DND-41 (cell line): ENCODE measurements around the gene BCR.

Experiments used
- ATAC-seq: fragments of 200-7000 bp; cut with Tn5 transposase; 3 replicates; pipeline ENCODE4 v1.9.1; 2021; ENCODE audit warnings: low read depth; ENCODE audit not compliant: insufficient read depth
- DNase-seq: peaks from one replicate; pipeline ENCODE4 v3.0.0-alpha.2; 2020
- H2AFZ ChIP-seq: 2 replicates; pipeline ENCODE4 v1.6.0; 2012; ENCODE audit warnings: low read depth, low read length
- H3K27ac ChIP-seq: 2 replicates; pipeline ENCODE4 v1.5.1; 2012; ENCODE audit warnings: low read length, inconsistent platforms
- H3K27me3 ChIP-seq: fragments of 200-600 bp; sonication (generic); 2 replicates; pipeline ENCODE4 v1.6.0; 2012; ENCODE audit warnings: low read length, mild to moderate bottlenecking, inconsistent platforms; ENCODE audit not compliant: insufficient read depth, poor library complexity
- H3K36me3 ChIP-seq: 2 replicates; pipeline ENCODE4 v1.5.1; 2012; ENCODE audit warnings: low read length, inconsistent platforms; ENCODE audit not compliant: insufficient read depth
- H3K4me1 ChIP-seq: 2 replicates; pipeline ENCODE4 v1.5.1; 2012; ENCODE audit warnings: mild to moderate bottlenecking, low read length; ENCODE audit not compliant: insufficient read depth
- H3K4me2 ChIP-seq: 2 replicates; pipeline ENCODE4 v1.6.0; 2012; ENCODE audit warnings: mild to moderate bottlenecking, moderate library complexity, low read length, inconsistent platforms; ENCODE audit not compliant: insufficient read depth
- H3K4me3 ChIP-seq, 2 experiments: fragments of 200-600 bp in 1 of 2; shearing (Covaris generic) in 1 of 2; 2 replicates each; pipeline ENCODE4 v1.5.1; 2012 to 2016; ENCODE audit warnings: inconsistent platforms in 2 of 2, low read length in 2 of 2, mild to moderate bottlenecking in 2 of 2, low read depth in 1 of 2, moderate library complexity in 1 of 2
- H3K79me2 ChIP-seq: 2 replicates; pipeline ENCODE4 v1.6.0; 2012; ENCODE audit warnings: low read length, inconsistent platforms; ENCODE audit not compliant: insufficient read depth
- H3K9ac ChIP-seq: 2 replicates; pipeline ENCODE4 v1.6.0; 2012; ENCODE audit warnings: low read depth, mild to moderate bottlenecking, inconsistent platforms, low read length, moderate library complexity
- H3K9me3 ChIP-seq: 2 replicates; pipeline ENCODE4 v1.5.1; 2012; ENCODE audit warnings: low read length, moderate library complexity, mild to moderate bottlenecking, inconsistent platforms; ENCODE audit not compliant: insufficient read depth, severe bottlenecking
- H4K20me1 ChIP-seq: 2 replicates; pipeline ENCODE4 v1.6.0; 2012; ENCODE audit warnings: low read length; ENCODE audit not compliant: insufficient read depth
- CTCF ChIP-seq: IDR thresholded peaks from 2 replicates; pipeline ENCODE4 v1.5.1; 2012; ENCODE audit warnings: borderline replicate concordance, low read length, moderate library complexity, mild to moderate bottlenecking; ENCODE audit not compliant: poor library complexity, severe bottlenecking; ENCODE audit errors: extremely low read depth
- EZH2 ChIP-seq: IDR thresholded peaks from 3 replicates; pipeline ENCODE4 v1.6.1; 2012; ENCODE audit warnings: borderline replicate concordance, low read depth, mild to moderate bottlenecking, moderate library complexity, low read length, inconsistent platforms; ENCODE audit not compliant: severe bottlenecking

BCR gene

GRCh38 chr22:23279781-23280180 is 99.5 kb downstream of the BCR start:
- no peak for TF ChIP-seq CTCF
- no peak for TF ChIP-seq EZH2
- Histone ChIP-seq H3K36me3 (peaks cover 94% of the 10 kb centered on the region), H3K4me1 (no peaks in the 10 kb centered on the region), H4K20me1 (peaks cover 37% of the 10 kb centered on the region), H2AFZ (no peak overlapping the region), H3K9ac (no peak overlapping the region), H3K79me2 (no peaks in the 10 kb centered on the region), H3K4me3 (no peak overlapping the region), H3K27me3 (no peaks in the 10 kb centered on the region), H3K4me2 (no peak overlapping the region), H3K9me3 (no peaks in the 10 kb centered on the region), H3K27ac (no peak overlapping the region; the same call in 1 of the 2 replicates)
- ATAC-seq (no peak), DNase-seq (no peak)

GRCh38 chr22:23280356-23281052 is 100.2 kb downstream of the BCR start:
- peaks cover 94% of the 10 kb centered on the region for H3K36me3 ChIP-seq
- no peak overlapping the region for H3K27ac ChIP-seq
- DNase-seq (no peak), ATAC-seq (no peak)
- H3K4me2 ChIP-seq: no peak overlapping the region
- H3K4me1 ChIP-seq: no peaks in the 10 kb centered on the region
- TF ChIP-seq EZH2 (no peak), CTCF (no peak)
- no peak overlapping the region for H3K4me3 ChIP-seq
- H4K20me1 ChIP-seq: peaks cover 41% of the 10 kb centered on the region
- no peaks in the 10 kb centered on the region for H3K9me3 ChIP-seq
- H2AFZ ChIP-seq: no peak overlapping the region
- H3K79me2 ChIP-seq: no peaks in the 10 kb centered on the region
- no peak overlapping the region for H3K9ac ChIP-seq
- H3K27me3 ChIP-seq: no peaks in the 10 kb centered on the region

- H3K9me3 ChIP-seq: no peaks in the 10 kb centered on the region
- H3K36me3 ChIP-seq: peaks cover 94% of the 10 kb centered on the region
- H4K20me1 ChIP-seq: peaks cover 41% of the 10 kb centered on the region
- TF ChIP-seq CTCF: no peak
- TF ChIP-seq EZH2: no peak
- H2AFZ ChIP-seq: no peak overlapping the region
- no peak overlapping the region for H3K4me3 ChIP-seq
- H3K27me3 ChIP-seq: no peaks in the 10 kb centered on the region
- H3K27ac ChIP-seq: no peak overlapping the region
- ATAC-seq: no peak; the same call in 2 of the 3 replicates
- DNase-seq: no peak
- H3K9ac ChIP-seq: no peak overlapping the region
- H3K4me2 ChIP-seq: no peak overlapping the region
- H3K79me2 ChIP-seq: no peaks in the 10 kb centered on the region
- H3K4me1 ChIP-seq: no peaks in the 10 kb centered on the region
Measured at GRCh38 chr22:23281053-23281405, 100.7 kb downstream of the BCR start.
